Measurements from ENCODE around the gene ZNF354C. TPM values are rescaled to one million over a fixed set of nuclear protein-coding genes. Genes with fewer than 3 reads are reported as not detected.

The ZNF354C gene
- total and polyA plus RNA-seq, 2 of the 13 experiments (the other 11 are each of a cell fraction or from before 2014, with no cell fraction given): 0.02 TPM; not detected in 1

DNA sequence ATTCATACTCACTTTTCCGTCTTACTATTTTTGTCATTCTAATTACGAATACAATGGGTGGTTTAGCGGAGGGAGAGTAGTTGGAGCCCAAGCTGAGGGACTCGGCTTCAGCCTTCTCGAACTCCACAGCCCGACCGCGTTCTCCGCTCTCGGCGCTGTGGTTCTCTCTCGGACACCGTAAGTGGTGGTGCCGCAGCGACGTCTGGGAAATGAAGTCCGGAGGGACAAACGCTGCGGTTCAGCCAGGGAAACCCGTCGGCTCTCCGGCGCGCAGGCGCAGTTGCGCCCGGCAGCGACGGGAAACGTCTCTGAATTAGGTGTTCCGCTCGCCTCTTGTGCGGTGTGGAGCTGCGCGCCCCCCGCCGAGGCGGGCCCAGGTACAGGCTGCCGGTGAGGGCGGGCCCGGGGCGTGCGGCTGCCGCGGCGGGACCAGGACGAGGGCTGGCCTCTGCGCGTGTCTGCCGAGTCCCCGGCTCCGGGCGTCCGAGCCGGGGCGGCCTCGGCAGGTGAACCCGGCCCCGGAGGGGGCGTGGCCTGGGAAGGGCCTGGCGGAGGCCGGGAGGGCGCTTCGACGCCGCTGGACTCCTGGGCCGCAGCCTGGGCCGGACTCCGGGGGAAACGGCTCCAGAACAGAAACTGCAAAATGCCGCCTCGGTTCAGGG lies 36.5 kb upstream of the ZNF354C start, which contains the start of gene ZNF879:
ZNF879 (plus strand) TSS at position 277 of the 662 bp plus-strand sequence. CDS start 1,201 bp downstream, outside the sequence.
- Histone ChIP-seq H3K4me3 (replicated peaks in 1 of 3; ENCODE audit: insufficient read depth in 1 of 3, low read depth in 2 of 3, low read length in 3 of 3) (peak within 1 kb of the TSS; percentile 49 to 72 (median 61); a peak in 5 of 6 replicates), H3K27me3 (ENCODE audit: control insufficient read depth in 1 of 2, insufficient read depth in 2 of 2, low read length in 2 of 2) (no peaks in the 10 kb centered on the region; a peak in 1 of 5 replicates), H3K9ac (ENCODE audit: insufficient read depth, low read depth, low read length) (peak within 1 kb of the TSS; percentile 71), H4K20me1 (ENCODE audit: insufficient read depth, low read length) (no peaks in the 10 kb centered on the region), H3K36me3 (replicated peaks in 1 of 2; ENCODE audit: control insufficient read depth in 1 of 2, insufficient read depth in 2 of 2, low read length in 2 of 2) (0 out of 5 replicates have a peak, but pooled peaks cover 0 to under 1% of the 10 kb centered on the region in 2 experiments), H3K4me2 (ENCODE audit: low read depth, low read length) (peak within 1 kb of the TSS; percentile 69), H3K9me3 (ENCODE audit: low read length) (peaks cover 30% of the 10 kb centered on the region; the same call in 1 of the 2 replicates), H2AFZ (ENCODE audit: low read length) (no peak within 1 kb of the TSS), H3K4me1 (ENCODE audit: insufficient read depth, low read length) (peaks cover 10% of the 10 kb centered on the region), H3K79me2 (ENCODE audit: insufficient read depth, low read length) (no peaks in the 10 kb centered on the region), H3K27ac (ENCODE audit: extremely low read length, insufficient read depth, low read length) (peak within 1 kb of the TSS; percentile 68)
- intact Hi-C loops (cut with micrococcal nuclease; ENCODE audit: unreplicated experiment): no loop called here
- peak; percentile 80 for DNase-seq (ENCODE audit: low spot score)
- ChIA-PET CTCF (ENCODE audit: low intra/inter-chr PET ratio, low total read pairs) (no interaction called here), POLR2A (no interaction called here)
- no TSS peak for BruUV-seq (replicated peaks)
- peak; percentile 97 for ATAC-seq
- FAIRE-seq: peak; percentile 30
- 34% methylated on average over 13 of the region's 72 CpGs for WGBS (ENCODE audit: low lambda C conversion rate)
- in situ Hi-C loops (cut with HindIII; ENCODE audit: extremely low pct_ligation_motif_present, low pct_unique_long_range_greater_than_20kb): no loop called here
- no peak; the same call in 1 of the 2 replicates for TF ChIP-seq ZNF619 (CRISPR knock-in tag; IDR thresholded peaks at IDR 0.05)
- no peak for TF ChIP-seq SMARCC2 (IDR thresholded peaks at IDR 0.05)
- TF ChIP-seq, protein P1, sequence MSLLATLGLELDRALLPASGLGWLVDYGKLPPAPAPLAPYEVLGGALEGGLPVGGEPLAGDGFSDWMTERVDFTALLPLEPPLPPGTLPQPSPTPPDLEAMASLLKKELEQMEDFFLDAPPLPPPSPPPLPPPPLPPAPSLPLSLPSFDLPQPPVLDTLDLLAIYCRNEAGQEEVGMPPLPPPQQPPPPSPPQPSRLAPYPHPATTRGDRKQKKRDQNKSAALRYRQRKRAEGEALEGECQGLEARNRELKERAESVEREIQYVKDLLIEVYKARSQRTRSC (CRISPR knock-in tag; IDR thresholded peaks at IDR 0.05; ENCODE audit: low read depth): no peak
- no peak for TF ChIP-seq RBM22 (optimal IDR thresholded peaks at IDR 0.05; ENCODE audit: low read length)
- TF ChIP-seq, protein P2, sequence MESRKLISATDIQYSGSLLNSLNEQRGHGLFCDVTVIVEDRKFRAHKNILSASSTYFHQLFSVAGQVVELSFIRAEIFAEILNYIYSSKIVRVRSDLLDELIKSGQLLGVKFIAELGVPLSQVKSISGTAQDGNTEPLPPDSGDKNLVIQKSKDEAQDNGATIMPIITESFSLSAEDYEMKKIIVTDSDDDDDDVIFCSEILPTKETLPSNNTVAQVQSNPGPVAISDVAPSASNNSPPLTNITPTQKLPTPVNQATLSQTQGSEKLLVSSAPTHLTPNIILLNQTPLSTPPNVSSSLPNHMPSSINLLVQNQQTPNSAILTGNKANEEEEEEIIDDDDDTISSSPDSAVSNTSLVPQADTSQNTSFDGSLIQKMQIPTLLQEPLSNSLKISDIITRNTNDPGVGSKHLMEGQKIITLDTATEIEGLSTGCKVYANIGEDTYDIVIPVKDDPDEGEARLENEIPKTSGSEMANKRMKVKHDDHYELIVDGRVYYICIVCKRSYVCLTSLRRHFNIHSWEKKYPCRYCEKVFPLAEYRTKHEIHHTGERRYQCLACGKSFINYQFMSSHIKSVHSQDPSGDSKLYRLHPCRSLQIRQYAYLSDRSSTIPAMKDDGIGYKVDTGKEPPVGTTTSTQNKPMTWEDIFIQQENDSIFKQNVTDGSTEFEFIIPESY (CRISPR knock-in tag; IDR thresholded peaks at IDR 0.05): no peak
- TF ChIP-seq ZNF33A (CRISPR knock-in tag; IDR thresholded peaks at IDR 0.05; ENCODE audit: borderline replicate concordance): no peak
- TF ChIP-seq, protein P3, sequence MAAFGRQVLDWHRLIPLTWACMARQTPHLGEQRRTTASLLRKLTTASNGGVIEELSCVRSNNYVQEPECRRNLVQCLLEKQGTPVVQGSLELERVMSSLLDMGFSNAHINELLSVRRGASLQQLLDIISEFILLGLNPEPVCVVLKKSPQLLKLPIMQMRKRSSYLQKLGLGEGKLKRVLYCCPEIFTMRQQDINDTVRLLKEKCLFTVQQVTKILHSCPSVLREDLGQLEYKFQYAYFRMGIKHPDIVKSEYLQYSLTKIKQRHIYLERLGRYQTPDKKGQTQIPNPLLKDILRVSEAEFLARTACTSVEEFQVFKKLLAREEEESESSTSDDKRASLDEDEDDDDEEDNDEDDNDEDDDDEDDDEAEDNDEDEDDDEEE (CRISPR knock-in tag; IDR thresholded peaks at IDR 0.05): no peak
- TF ChIP-seq TCF7 (IDR thresholded peaks at IDR 0.05; ENCODE audit: low read depth): no peak
- TF ChIP-seq ZNF776 (CRISPR knock-in tag; IDR thresholded peaks at IDR 0.05): no peak; the same call in 1 of the 2 replicates
- TF ChIP-seq ZNF253 (CRISPR knock-in tag; IDR thresholded peaks at IDR 0.05; ENCODE audit: borderline replicate concordance): no peak
- 0 out of 2 replicates have a peak, but pooled peaks have one; percentile 39 for TF ChIP-seq ZNF607 (CRISPR knock-in tag; IDR thresholded peaks at IDR 0.05; ENCODE audit: borderline replicate concordance)
- TF ChIP-seq FOXP1 (IDR thresholded peaks at IDR 0.05): no peak
- no peak for TF ChIP-seq FOXP1 (CRISPR knock-in tag; IDR thresholded peaks at IDR 0.05)
- TF ChIP-seq HNRNPK (IDR thresholded peaks at IDR 0.05; ENCODE audit: low read depth, low read length, poor library complexity, severe bottlenecking): no peak
- TF ChIP-seq PLRG1 (conservative IDR thresholded peaks at IDR 0.05): no peak
- TF ChIP-seq, protein P4, sequence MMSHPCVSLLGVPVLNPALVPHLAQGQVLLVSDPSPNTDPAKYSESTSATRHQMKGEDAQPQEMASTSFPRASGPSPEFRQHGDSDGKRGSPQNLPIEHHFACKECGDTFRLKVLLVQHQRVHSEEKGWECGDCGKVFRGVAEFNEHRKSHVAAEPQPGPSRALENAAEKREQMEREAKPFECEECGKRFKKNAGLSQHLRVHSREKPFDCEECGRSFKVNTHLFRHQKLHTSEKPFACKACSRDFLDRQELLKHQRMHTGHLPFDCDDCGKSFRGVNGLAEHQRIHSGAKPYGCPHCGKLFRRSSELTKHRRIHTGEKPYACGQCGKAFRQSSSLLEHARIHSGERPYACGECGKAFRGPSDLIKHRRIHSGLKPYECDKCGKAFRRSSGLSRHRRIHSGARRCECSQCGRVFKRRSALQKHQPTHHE (CRISPR knock-in tag; IDR thresholded peaks at IDR 0.05; ENCODE audit: borderline replicate concordance): no peak
- TF ChIP-seq, protein P5, sequence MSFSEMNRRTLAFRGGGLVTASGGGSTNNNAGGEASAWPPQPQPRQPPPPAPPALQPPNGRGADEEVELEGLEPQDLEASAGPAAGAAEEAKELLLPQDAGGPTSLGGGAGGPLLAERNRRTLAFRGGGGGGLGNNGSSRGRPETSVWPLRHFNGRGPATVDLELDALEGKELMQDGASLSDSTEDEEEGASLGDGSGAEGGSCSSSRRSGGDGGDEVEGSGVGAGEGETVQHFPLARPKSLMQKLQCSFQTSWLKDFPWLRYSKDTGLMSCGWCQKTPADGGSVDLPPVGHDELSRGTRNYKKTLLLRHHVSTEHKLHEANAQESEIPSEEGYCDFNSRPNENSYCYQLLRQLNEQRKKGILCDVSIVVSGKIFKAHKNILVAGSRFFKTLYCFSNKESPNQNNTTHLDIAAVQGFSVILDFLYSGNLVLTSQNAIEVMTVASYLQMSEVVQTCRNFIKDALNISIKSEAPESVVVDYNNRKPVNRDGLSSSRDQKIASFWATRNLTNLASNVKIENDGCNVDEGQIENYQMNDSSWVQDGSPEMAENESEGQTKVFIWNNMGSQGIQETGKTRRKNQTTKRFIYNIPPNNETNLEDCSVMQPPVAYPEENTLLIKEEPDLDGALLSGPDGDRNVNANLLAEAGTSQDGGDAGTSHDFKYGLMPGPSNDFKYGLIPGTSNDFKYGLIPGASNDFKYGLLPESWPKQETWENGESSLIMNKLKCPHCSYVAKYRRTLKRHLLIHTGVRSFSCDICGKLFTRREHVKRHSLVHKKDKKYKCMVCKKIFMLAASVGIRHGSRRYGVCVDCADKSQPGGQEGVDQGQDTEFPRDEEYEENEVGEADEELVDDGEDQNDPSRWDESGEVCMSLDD (CRISPR knock-in tag; IDR thresholded peaks at IDR 0.05; ENCODE audit: borderline replicate concordance): 0 out of 2 replicates have a peak, but pooled peaks have one; percentile 49

All from HepG2 (cell line).